Activated effector memory CD4-positive, alpha-beta T cell treated with Interleukin-2 at 50 U/mL for 16 hours (primary cell): ENCODE results near the gene MYH16.

ENCODE experiments used
- DNase-seq: peaks from one replicate; pipeline ENCODE4 v3.0.0-alpha.2; 2020

Gene MYH16

DNA sequence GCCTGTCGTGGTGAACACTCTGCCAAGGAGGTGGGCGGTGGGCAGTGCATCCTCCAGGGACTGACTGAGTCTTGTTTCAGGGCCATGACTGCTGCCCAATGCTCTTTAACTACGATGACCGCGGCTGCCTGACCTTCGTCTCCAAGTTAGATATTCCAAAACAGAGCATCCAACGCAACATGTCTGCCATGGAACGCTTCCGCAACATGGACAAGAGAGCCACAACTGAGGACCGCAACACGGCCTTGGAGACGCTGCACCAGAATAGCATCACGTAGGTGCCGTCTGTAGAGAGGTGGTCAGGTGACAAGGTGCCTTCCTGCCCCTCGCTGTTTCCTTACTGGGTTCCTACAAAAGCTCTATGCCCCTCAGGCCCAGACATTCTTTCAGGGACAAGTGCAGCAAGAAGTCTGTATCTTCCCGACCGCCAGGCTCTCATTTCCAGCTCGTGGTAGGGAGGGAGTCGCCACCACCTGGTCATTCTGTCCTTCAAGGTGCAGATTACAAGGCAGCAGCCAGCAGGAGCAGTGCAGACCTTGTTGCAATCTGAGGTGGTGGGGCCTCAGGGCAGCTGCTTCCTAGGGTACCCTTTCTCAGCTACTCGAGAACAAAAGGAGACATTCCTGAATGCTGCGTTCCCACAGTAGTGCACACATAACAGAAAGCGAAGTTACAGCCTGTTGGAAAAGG, 87.0 kb downstream of the MYH16 start:
- no peak for DNase-seq
